Lung (tissue), 12 donors: ENCODE measurements around the gene STOML1. TPM values are rescaled to one million over a fixed set of nuclear protein-coding genes. Genes with fewer than 3 reads are reported as not detected.

Experiments used
- ATAC-seq: fragments of 200-7000 bp; cut with Tn5 transposase; one replicate; pipeline ENCODE4 v1.9.1; 2020; ENCODE audit warnings: moderate number of reproducible peaks; ENCODE audit not compliant: insufficient read depth, low FRiP score
- DNase-seq, 3 donors: peaks; one replicate each; pipeline ENCODE4 v3.0.0-alpha.2; 2013 to 2017
- H3K27ac ChIP-seq, 2 donors: one replicate each; pipeline ENCODE4 v1.5.1; 2013; ENCODE audit warnings: mild to moderate bottlenecking in 2 of 2, moderate library complexity in 2 of 2, control low read depth in 1 of 2, inconsistent platforms in 1 of 2, low read depth in 1 of 2, low read length in 1 of 2
- H3K27me3 ChIP-seq, 3 donors: one replicate each; pipeline ENCODE4 v1.5.1; 2013; ENCODE audit warnings: low read length in 2 of 3; ENCODE audit not compliant: control insufficient read depth in 3 of 3, insufficient read depth in 3 of 3
- H3K36me3 ChIP-seq, 4 donors: one replicate each; pipeline ENCODE4 v1.5.1; 2013; ENCODE audit warnings: low read length in 4 of 4, mild to moderate bottlenecking in 1 of 4, moderate library complexity in 1 of 4; ENCODE audit not compliant: control insufficient read depth in 4 of 4, insufficient read depth in 4 of 4
- H3K4me1 ChIP-seq, 5 donors: one replicate each; pipeline ENCODE4 v1.5.1; 2013; ENCODE audit warnings: low read length in 5 of 5, mild to moderate bottlenecking in 2 of 5, moderate library complexity in 1 of 5; ENCODE audit not compliant: control insufficient read depth in 5 of 5, insufficient read depth in 5 of 5
- H3K4me3 ChIP-seq: one replicate; pipeline ENCODE4 v1.5.1; 2013; ENCODE audit warnings: mild to moderate bottlenecking, control low read depth, moderate library complexity
- H3K9ac ChIP-seq, 2 donors: one replicate each; pipeline ENCODE4 v1.5.1; 2013; ENCODE audit warnings: low read length in 2 of 2, control low read depth in 1 of 2; ENCODE audit not compliant: insufficient read depth in 1 of 2
- H3K9me3 ChIP-seq, 4 donors: one replicate each; pipeline ENCODE4 v1.5.1; 2013; ENCODE audit warnings: low read length in 3 of 4, mild to moderate bottlenecking in 1 of 4, moderate library complexity in 1 of 4; ENCODE audit not compliant: control insufficient read depth in 4 of 4, insufficient read depth in 3 of 4
- CTCF ChIP-seq: IDR thresholded peaks from 2 replicates; pipeline ENCODE4 v1.5.1; 2012; ENCODE audit warnings: mild to moderate bottlenecking; ENCODE audit errors: control extremely low read depth, extremely low read depth
- WGBS, 2 donors: extraction: QIAGEN DNeasy Blood & Tissue Kit; methylation state at CpG; one replicate each; pipeline ENCODE4 v1.1.7; 2013; 5-methylcytosine and 5-hydroxymethylcytosine counted together
- polyA plus RNA-seq, 2 donors: library from polyadenylated mRNA; stranded (reverse); fragments of 200-250 nt; gene quantifications; one replicate each; pipeline ENCODE4 v1.2.1, GENCODE V29; 2013
- total RNA-seq, 2 donors: library from RNA; depleted of rRNA in 1 of 2; stranded (reverse); fragments of >200 nt in 1 of 2; gene quantifications; one replicate each; pipeline ENCODE4 v1.2.1, GENCODE V29; 2014 to 2021
- donor health status: control.
- donor health status: control.
- donor health status: Bipolar disorder and iron deficiency.
- donor health status: healthy.
- donor health status: DM: yes; HTN: yes; CAD: no.

STOML1 gene
- total and polyA plus RNA-seq, 4 donors = 10.3 to 35.4 (median 26.9) TPM

- H3K4me3 ChIP-seq = no peak overlapping the region
- H3K4me1 ChIP-seq = peaks cover 0 to 25% (median 10%) of the 10 kb centered on the region in 5 donors
- H3K9ac ChIP-seq = no peak overlapping the region
- H3K9me3 ChIP-seq = no peaks in the 10 kb centered on the region
- DNase-seq = peak in 1 of 3 donors; percentile 28
- H3K36me3 ChIP-seq = peaks cover 0 to 32% (median 7%) of the 10 kb centered on the region in 4 donors
- H3K27ac ChIP-seq = no peak overlapping the region
- ATAC-seq = no peak
- H3K27me3 ChIP-seq = no peaks in the 10 kb centered on the region
- 68 to 71% methylated on average over 13 of the region's 13 CpGs for WGBS, 2 donors
- no peak for TF ChIP-seq CTCF
Observed at GRCh38 chr15:73944161-73945129, 47.6 kb downstream of the STOML1 start.

- Histone ChIP-seq H3K4me1 (peaks cover 0 to 31% (median 10%) of the 10 kb centered on the region in 5 donors), H3K9ac (no peak overlapping the region), H3K9me3 (no peaks in the 10 kb centered on the region), H3K36me3 (peaks cover 0 to 23% (median 2%) of the 10 kb centered on the region in 4 donors), H3K27ac (no peak overlapping the region), H3K4me3 (no peak overlapping the region), H3K27me3 (no peaks in the 10 kb centered on the region)
- DNase-seq (no peak), ATAC-seq (no peak)
- TF ChIP-seq CTCF = no peak
- WGBS, 2 donors = 76 to 93% methylated on average over 6 of the region's 6 CpGs
Observed at GRCh38 chr15:73942751-73943270, 49.3 kb downstream of the STOML1 start.

GRCh38 chr15:73941871-73942635 is 50.0 kb downstream of the STOML1 start:
- TF ChIP-seq CTCF = no peak
- Histone ChIP-seq H3K4me1 (peaks cover 0 to 32% (median 11%) of the 10 kb centered on the region in 5 donors), H3K4me3 (no peak overlapping the region), H3K9ac (no peak overlapping the region), H3K27ac (no peak overlapping the region), H3K27me3 (no peaks in the 10 kb centered on the region), H3K36me3 (peaks cover 0 to 17% (median under 1%) of the 10 kb centered on the region in 4 donors), H3K9me3 (no peaks in the 10 kb centered on the region)
- DNase-seq (no peak), ATAC-seq (no peak)
- 75 to 77% methylated on average over 10 of the region's 10 CpGs for WGBS, 2 donors
